HepG2 (cell line): Measurements from ENCODE around the gene FITM1. TPM values are rescaled to one million over a fixed set of nuclear protein-coding genes. Genes with fewer than 3 reads are reported as not detected.

Source experiments
- ATAC-seq: fragments of 200-7000 bp; cut with Tn5 transposase; 3 replicates; pipeline ENCODE4 v1.9.1; 2020; ENCODE audit warnings: mild to moderate bottlenecking, moderate library complexity
- BruUV-seq: library from RNA; stranded (reverse); fragments of 400-500 nt; replicated peaks from 2 replicates; lab custom pipeline; 2021; lab: Mats Ljungman, UMichigan
- CTCF ChIA-PET: fragments of 300-600 bp; formaldehyde crosslinking; extraction: SDS; loops from one replicate; lab custom pipeline; 2021; ENCODE audit warnings: low total read pairs, inconsistent platforms, low intra/inter-chr PET ratio; lab: Yijun Ruan, JAX
- POLR2A ChIA-PET: fragments of 350-600 bp; sonication (Branson Sonifier 250); formaldehyde crosslinking; loops from one replicate; lab custom pipeline; 2020; ENCODE audit warnings: antibody characterized with exemption, inconsistent platforms; lab: Yijun Ruan, JAX
- DNase-seq: peaks from one replicate; pipeline ENCODE4 v3.0.0-alpha.2; 2015; ENCODE audit warnings: low spot score
- FAIRE-seq: peaks from 3 replicates; lab custom pipeline; 2011; peaks lifted over from hg19 to GRCh38; lab: Jason Lieb, UNC
- H2AFZ ChIP-seq: one replicate; pipeline ENCODE4 v1.6.1; 2011; ENCODE audit warnings: low read length, inconsistent platforms
- H3K27ac ChIP-seq: fragments of 300-600 bp; 3 replicates; pipeline ENCODE4 v1.8.0; 2011; ENCODE audit warnings: mixed run types, mild to moderate bottlenecking, mixed read lengths, low read length, inconsistent platforms; ENCODE audit not compliant: insufficient read depth; ENCODE audit errors: extremely low read length
- H3K27me3 ChIP-seq, 2 experiments: fragments of 200-600 bp in 1 of 2; 2 replicates in 1 of 2; 3 replicates in 1 of 2; pipeline versions ENCODE4 v1.6.0 to v1.8.0; 2011; ENCODE audit warnings: low read length in 2 of 2, mild to moderate bottlenecking in 2 of 2, moderate library complexity in 2 of 2, inconsistent platforms in 1 of 2; ENCODE audit not compliant: insufficient read depth in 2 of 2, control insufficient read depth in 1 of 2
- H3K36me3 ChIP-seq, 2 experiments: fragments of 200-600 bp in 1 of 2; replicated peaks in 1 of 2; 2 replicates in 1 of 2; 3 replicates in 1 of 2; pipeline versions ENCODE4 v1.5.1 to v1.8.0; 2011; ENCODE audit warnings: low read length in 2 of 2, inconsistent platforms in 1 of 2; ENCODE audit not compliant: insufficient read depth in 2 of 2, control insufficient read depth in 1 of 2
- H3K4me1 ChIP-seq: 2 replicates; pipeline ENCODE4 v1.5.1; 2012; ENCODE audit warnings: low read length, inconsistent platforms; ENCODE audit not compliant: insufficient read depth
- H3K4me2 ChIP-seq: 2 replicates; pipeline ENCODE4 v1.6.0; 2011; ENCODE audit warnings: low read depth, low read length, inconsistent platforms
- H3K4me3 ChIP-seq, 3 experiments: fragments of 200-600 bp in 1 of 3; sonication (generic), shearing (Covaris generic) in 1 of 3; replicated peaks in 1 of 3; 2 replicates each; pipeline ENCODE4 v1.5.1; 2011 to 2016; ENCODE audit warnings: low read length in 3 of 3, inconsistent platforms in 2 of 3, low read depth in 2 of 3, mild to moderate bottlenecking in 2 of 3, control low read depth in 1 of 3, mixed read lengths in 1 of 3; ENCODE audit not compliant: insufficient read depth in 1 of 3
- H3K79me2 ChIP-seq: one replicate; pipeline ENCODE4 v1.6.1; 2011; ENCODE audit warnings: low read length, inconsistent platforms; ENCODE audit not compliant: insufficient read depth
- H3K9ac ChIP-seq: 2 replicates; pipeline ENCODE4 v1.6.0; 2011; ENCODE audit warnings: mild to moderate bottlenecking, low read depth, low read length, inconsistent platforms; ENCODE audit not compliant: insufficient read depth
- H3K9me3 ChIP-seq: 2 replicates; pipeline ENCODE4 v1.5.1; 2012; ENCODE audit warnings: mild to moderate bottlenecking, low read length
- H4K20me1 ChIP-seq: 2 replicates; pipeline ENCODE4 v1.6.0; 2011; ENCODE audit warnings: inconsistent platforms, mild to moderate bottlenecking, low read length, moderate library complexity; ENCODE audit not compliant: insufficient read depth
- ETV5 ChIP-seq: IDR thresholded peaks from 2 replicates; pipeline ENCODE4 v1.6.1; 2018; ENCODE audit warnings: missing biosample characterization, missing genetic modification reagents, inconsistent platforms, borderline replicate concordance
- LRRFIP1 ChIP-seq: sonication (generic); formaldehyde crosslinking; conservative IDR thresholded peaks from 2 replicates; pipeline ENCODE4 v1.4.0; 2020; ENCODE audit warnings: missing genetic modification reagents
- MLLT10 ChIP-seq: sonication (generic); formaldehyde crosslinking; IDR thresholded peaks from 2 replicates; pipeline ENCODE4 v1.4.0; 2020; ENCODE audit warnings: missing genetic modification reagents
- UBTF ChIP-seq: sonication (generic); formaldehyde crosslinking; IDR thresholded peaks from 2 replicates; pipeline ENCODE4 v1.4.0; 2020; ENCODE audit warnings: mild to moderate bottlenecking, missing genetic modification reagents
- ZNF263 ChIP-seq: sonication (generic); formaldehyde crosslinking; IDR thresholded peaks from 2 replicates; pipeline ENCODE4 v1.4.0; 2020; ENCODE audit warnings: missing genetic modification reagents
- ZNF275 ChIP-seq: sonication (generic); formaldehyde crosslinking; IDR thresholded peaks from 2 replicates; pipeline ENCODE4 v1.8.0; 2022; ENCODE audit warnings: missing genetic modification reagents, mild to moderate bottlenecking, inconsistent platforms, borderline replicate concordance
- ZNF687 ChIP-seq: sonication (generic); formaldehyde crosslinking; IDR thresholded peaks from 2 replicates; pipeline ENCODE4 v1.5.1; 2020; ENCODE audit warnings: mild to moderate bottlenecking, missing genetic modification reagents, moderate library complexity
- WGBS: methylation state at CpG from one replicate; pipeline ENCODE4 v1.1.6; 2017; ENCODE audit warnings: low lambda C conversion rate; 5-methylcytosine and 5-hydroxymethylcytosine counted together
- in situ Hi-C: cut with HindIII; loops from 2 replicates; pipeline ENCODE4 v1.10.0; 2017; ENCODE audit warnings: low pct_unique_long_range_greater_than_20kb; ENCODE audit not compliant: extremely low pct_ligation_motif_present
- intact Hi-C: fragments of 100-400 bp; cut with micrococcal nuclease; formaldehyde crosslinking; loops from one replicate; pipeline ENCODE4 v1.10.0; 2022; ENCODE audit not compliant: unreplicated experiment
- polyA plus RNA-seq, 8 experiments: library from polyadenylated mRNA; depleted of rRNA in 3 of 8; stranded (reverse) in 7 of 8; unstranded in 1 of 8; fragments of >200 nt; fragmentation: Illumina TruSeq in 4 of 8; extraction: Trizol in 4 of 8; gene quantifications; 2 replicates each; pipeline versions ENCODE4 v1.2.1 to v1.2.3, GENCODE V29; 2011 to 2016; ENCODE audit warnings: low read depth in 4 of 8, missing spikeins in 1 of 8, mixed read lengths in 1 of 8; ENCODE audit not compliant: insufficient read depth in 1 of 8
- total RNA-seq, 5 experiments: library from RNA; depleted of rRNA; stranded (reverse); fragments of >200 nt; fragmentation: Illumina TruSeq; extraction: Trizol; gene quantifications; 2 replicates each; pipeline ENCODE4 v1.2.3, GENCODE V29; 2016; ENCODE audit warnings: low read depth in 1 of 5

FITM1 gene
- total and polyA plus RNA-seq, 2 of the 13 experiments (the other 11 are each of a cell fraction or from before 2014, with no cell fraction given): 2.7 to 5.8 TPM

- TF ChIP-seq ETV5 (CRISPR knock-in tag): peak; percentile 7; the same call in 1 of the 2 replicates
Measured at GRCh38 chr14:24136684-24137528, 6.4 kb downstream of the FITM1 start (continued).

GRCh38 chr14:24137529-24138395 lies 7.3 kb downstream of the FITM1 start:
- no peak for DNase-seq
- 92% methylated on average over 8 of the region's 8 CpGs for WGBS
- no peaks in the 10 kb centered on the region for H3K9me3 ChIP-seq
- intact Hi-C loops: no loop called here
- in situ Hi-C loops: loop anchor here (25.0 kb wide), 1 partner anchor 825 kb away; the partner anchor contains the start of genes BCL2L2, PABPN1 and PPP1R3E
- peak overlapping the region; percentile 75 for H3K27ac ChIP-seq
- ATAC-seq: no peak
- peaks cover 11% of the 10 kb centered on the region for H4K20me1 ChIP-seq
- no peak for FAIRE-seq
- H3K4me2 ChIP-seq: peak overlapping the region; percentile 97
- ChIA-PET POLR2A (interaction anchor here (0.9 to 22.7 kb wide), 15 partner anchors 9 to 1043 kb away, joined by 3 to 977 read pairs (median 27); partner anchors contain the start of genes ACIN1, C14orf119, CHMP4A and CIDEB), CTCF (no interaction called here)
- H3K4me1 ChIP-seq: peaks cover 59% of the 10 kb centered on the region
- peaks cover 44% of the 10 kb centered on the region for H3K79me2 ChIP-seq
- no peaks in the 10 kb centered on the region; a peak in 1 of 5 replicates for H3K27me3 ChIP-seq
- H2AFZ ChIP-seq: no peak overlapping the region
- H3K36me3 ChIP-seq: peaks cover 17 to 26% of the 10 kb centered on the region in 2 experiments
- BruUV-seq: TSS peak; percentile 61
- peak overlapping the region; percentile 94 for H3K9ac ChIP-seq
- H3K4me3 ChIP-seq: peak overlapping the region; percentile 91 to 98 (median 93); a peak in 4 of 6 replicates
- no peak for TF ChIP-seq ZNF687
- no peak for TF ChIP-seq LRRFIP1 (CRISPR knock-in tag)
- peak; percentile 57 for TF ChIP-seq UBTF (CRISPR knock-in tag)
- TF ChIP-seq MLLT10 (CRISPR knock-in tag): no peak
- no peak for TF ChIP-seq ZNF275 (CRISPR knock-in tag)
- TF ChIP-seq ZNF263: 0 out of 2 replicates have a peak, but pooled peaks have one; percentile 30
